ENCODE data around the gene SLC12A4.

The SLC12A4 gene

GRCh38 chr16:67988675-67989074 is 20.2 kb upstream of the SLC12A4 start:
- Histone ChIP-seq H3K27ac (ENCODE audit: low read depth, low read length) (no peak overlapping the region), H3K27me3 (ENCODE audit: control insufficient read depth in 1 of 2, insufficient read depth in 2 of 2, low read length in 2 of 2) (no peaks in the 10 kb centered on the region), H3K4me1 (ENCODE audit: control insufficient read depth in 1 of 2, insufficient read depth in 2 of 2, low read length in 2 of 2) (peaks cover 4 to 11% of the 10 kb centered on the region in 2 donors), H3K36me3 (ENCODE audit: control insufficient read depth in 1 of 2, insufficient read depth in 2 of 2, low read length in 2 of 2) (peaks cover 0 to 2% of the 10 kb centered on the region in 2 donors), H3K4me3 (ENCODE audit: low read depth in 1 of 2, low read length in 2 of 2) (no peak overlapping the region), H3K9me3 (ENCODE audit: control insufficient read depth in 1 of 2, low read length in 2 of 2) (no peaks in the 10 kb centered on the region), H3K9ac (ENCODE audit: low read depth in 1 of 2, low read length in 2 of 2) (no peak overlapping the region)

- no peak overlapping the region for H3K9ac ChIP-seq (ENCODE audit: low read depth in 1 of 2, low read length in 2 of 2)
- no peak overlapping the region for H3K4me3 ChIP-seq (ENCODE audit: low read depth in 1 of 2, low read length in 2 of 2)
- H3K9me3 ChIP-seq (ENCODE audit: control insufficient read depth in 1 of 2, low read length in 2 of 2): no peaks in the 10 kb centered on the region
- H3K36me3 ChIP-seq (ENCODE audit: control insufficient read depth in 1 of 2, insufficient read depth in 2 of 2, low read length in 2 of 2): peaks cover 0 to 2% of the 10 kb centered on the region in 2 donors
- H3K27me3 ChIP-seq (ENCODE audit: control insufficient read depth in 1 of 2, insufficient read depth in 2 of 2, low read length in 2 of 2): no peaks in the 10 kb centered on the region
- H3K4me1 ChIP-seq (ENCODE audit: control insufficient read depth in 1 of 2, insufficient read depth in 2 of 2, low read length in 2 of 2): peaks cover 0 to 5% of the 10 kb centered on the region in 2 donors
- no peak overlapping the region for H3K27ac ChIP-seq (ENCODE audit: low read depth, low read length)
Measured at GRCh38 chr16:67987460-67988160, 19.2 kb upstream of the SLC12A4 start.

- H3K27me3 ChIP-seq (ENCODE audit: control insufficient read depth in 1 of 2, insufficient read depth in 2 of 2, low read length in 2 of 2): no peaks in the 10 kb centered on the region
- H3K4me3 ChIP-seq (ENCODE audit: low read depth in 1 of 2, low read length in 2 of 2): no peak overlapping the region
- no peak overlapping the region for H3K9ac ChIP-seq (ENCODE audit: low read depth in 1 of 2, low read length in 2 of 2)
- peaks cover 0 to 2% of the 10 kb centered on the region in 2 donors for H3K36me3 ChIP-seq (ENCODE audit: control insufficient read depth in 1 of 2, insufficient read depth in 2 of 2, low read length in 2 of 2)
- H3K4me1 ChIP-seq (ENCODE audit: control insufficient read depth in 1 of 2, insufficient read depth in 2 of 2, low read length in 2 of 2): peaks cover 0 to 4% of the 10 kb centered on the region in 2 donors
- H3K27ac ChIP-seq (ENCODE audit: low read depth, low read length): no peak overlapping the region
- H3K9me3 ChIP-seq (ENCODE audit: control insufficient read depth in 1 of 2, low read length in 2 of 2): no peaks in the 10 kb centered on the region
Measured at GRCh38 chr16:67986949-67987348, 18.5 kb upstream of the SLC12A4 start.

GRCh38 chr16:67982011-67982696 is 13.7 kb upstream of the SLC12A4 start:
- Histone ChIP-seq H3K4me3 (ENCODE audit: low read depth in 1 of 2, low read length in 2 of 2) (no peak overlapping the region), H3K9ac (ENCODE audit: low read depth in 1 of 2, low read length in 2 of 2) (no peak overlapping the region), H3K27me3 (ENCODE audit: control insufficient read depth in 1 of 2, insufficient read depth in 2 of 2, low read length in 2 of 2) (no peaks in the 10 kb centered on the region), H3K4me1 (ENCODE audit: control insufficient read depth in 1 of 2, insufficient read depth in 2 of 2, low read length in 2 of 2) (peaks cover 0 to 4% of the 10 kb centered on the region in 2 donors), H3K9me3 (ENCODE audit: control insufficient read depth in 1 of 2, low read length in 2 of 2) (no peaks in the 10 kb centered on the region), H3K27ac (ENCODE audit: low read depth, low read length) (no peak overlapping the region), H3K36me3 (ENCODE audit: control insufficient read depth in 1 of 2, insufficient read depth in 2 of 2, low read length in 2 of 2) (no peaks in the 10 kb centered on the region)

- H3K27ac ChIP-seq (ENCODE audit: low read depth, low read length): no peak within 1 kb of the TSS
- H3K27me3 ChIP-seq (ENCODE audit: control insufficient read depth in 1 of 2, insufficient read depth in 2 of 2, low read length in 2 of 2): peaks cover 0 to 8% of the 10 kb centered on the region in 2 donors
- H3K4me1 ChIP-seq (ENCODE audit: control insufficient read depth in 1 of 2, insufficient read depth in 2 of 2, low read length in 2 of 2): peaks cover 0 to 4% of the 10 kb centered on the region in 2 donors
- H3K4me3 ChIP-seq (ENCODE audit: low read depth in 1 of 2, low read length in 2 of 2): no peak within 1 kb of the TSS
- no peaks in the 10 kb centered on the region for H3K36me3 ChIP-seq (ENCODE audit: control insufficient read depth in 1 of 2, insufficient read depth in 2 of 2, low read length in 2 of 2)
- H3K9me3 ChIP-seq (ENCODE audit: control insufficient read depth in 1 of 2, low read length in 2 of 2): no peaks in the 10 kb centered on the region
- no peak within 1 kb of the TSS for H3K9ac ChIP-seq (ENCODE audit: low read depth in 1 of 2, low read length in 2 of 2)
Measured at GRCh38 chr16:67979955-67980678, 11.7 kb upstream of the SLC12A4 start, which contains the start of gene DPEP3. DPEP3 (minus strand) TSS chr16:67980499; CDS start chr16:67980380, 119 bp downstream.

- Histone ChIP-seq H3K4me3 (ENCODE audit: low read depth in 1 of 2, low read length in 2 of 2) (no peak overlapping the region), H3K9me3 (ENCODE audit: control insufficient read depth in 1 of 2, low read length in 2 of 2) (no peaks in the 10 kb centered on the region), H3K27ac (ENCODE audit: low read depth, low read length) (no peak overlapping the region), H3K9ac (ENCODE audit: low read depth in 1 of 2, low read length in 2 of 2) (no peak overlapping the region), H3K4me1 (ENCODE audit: control insufficient read depth in 1 of 2, insufficient read depth in 2 of 2, low read length in 2 of 2) (no peaks in the 10 kb centered on the region), H3K27me3 (ENCODE audit: control insufficient read depth in 1 of 2, insufficient read depth in 2 of 2, low read length in 2 of 2) (peaks cover 0 to 8% of the 10 kb centered on the region in 2 donors), H3K36me3 (ENCODE audit: control insufficient read depth in 1 of 2, insufficient read depth in 2 of 2, low read length in 2 of 2) (no peaks in the 10 kb centered on the region)
Measured at GRCh38 chr16:67977469-67978227, 9.2 kb upstream of the SLC12A4 start.

- Histone ChIP-seq H3K4me3 (ENCODE audit: low read depth in 1 of 2, low read length in 2 of 2) (no peak overlapping the region), H3K27me3 (ENCODE audit: control insufficient read depth in 1 of 2, insufficient read depth in 2 of 2, low read length in 2 of 2) (peaks cover 0 to 8% of the 10 kb centered on the region in 2 donors), H3K4me1 (ENCODE audit: control insufficient read depth in 1 of 2, insufficient read depth in 2 of 2, low read length in 2 of 2) (no peaks in the 10 kb centered on the region), H3K36me3 (ENCODE audit: control insufficient read depth in 1 of 2, insufficient read depth in 2 of 2, low read length in 2 of 2) (no peaks in the 10 kb centered on the region), H3K27ac (ENCODE audit: low read depth, low read length) (no peak overlapping the region), H3K9ac (ENCODE audit: low read depth in 1 of 2, low read length in 2 of 2) (no peak overlapping the region), H3K9me3 (ENCODE audit: control insufficient read depth in 1 of 2, low read length in 2 of 2) (no peaks in the 10 kb centered on the region)
Measured at GRCh38 chr16:67977005-67977404, 8.6 kb upstream of the SLC12A4 start.

GRCh38 chr16:67976205-67976604 is 7.8 kb upstream of the SLC12A4 start:
- Histone ChIP-seq H3K9ac (ENCODE audit: low read depth in 1 of 2, low read length in 2 of 2) (no peak overlapping the region), H3K27ac (ENCODE audit: low read depth, low read length) (no peak overlapping the region), H3K4me3 (ENCODE audit: low read depth in 1 of 2, low read length in 2 of 2) (no peak overlapping the region), H3K36me3 (ENCODE audit: control insufficient read depth in 1 of 2, insufficient read depth in 2 of 2, low read length in 2 of 2) (no peaks in the 10 kb centered on the region), H3K27me3 (ENCODE audit: control insufficient read depth in 1 of 2, insufficient read depth in 2 of 2, low read length in 2 of 2) (peaks cover 0 to 8% of the 10 kb centered on the region in 2 donors), H3K4me1 (ENCODE audit: control insufficient read depth in 1 of 2, insufficient read depth in 2 of 2, low read length in 2 of 2) (no peaks in the 10 kb centered on the region), H3K9me3 (ENCODE audit: control insufficient read depth in 1 of 2, low read length in 2 of 2) (no peaks in the 10 kb centered on the region)

- no peak overlapping the region for H3K9ac ChIP-seq (ENCODE audit: low read depth in 1 of 2, low read length in 2 of 2)
- H3K27me3 ChIP-seq (ENCODE audit: control insufficient read depth in 1 of 2, insufficient read depth in 2 of 2, low read length in 2 of 2): peaks cover 0 to 8% of the 10 kb centered on the region in 2 donors
- no peak overlapping the region for H3K4me3 ChIP-seq (ENCODE audit: low read depth in 1 of 2, low read length in 2 of 2)
- H3K4me1 ChIP-seq (ENCODE audit: control insufficient read depth in 1 of 2, insufficient read depth in 2 of 2, low read length in 2 of 2): no peaks in the 10 kb centered on the region
- H3K9me3 ChIP-seq (ENCODE audit: control insufficient read depth in 1 of 2, low read length in 2 of 2): no peaks in the 10 kb centered on the region
- no peaks in the 10 kb centered on the region for H3K36me3 ChIP-seq (ENCODE audit: control insufficient read depth in 1 of 2, insufficient read depth in 2 of 2, low read length in 2 of 2)
- no peak overlapping the region for H3K27ac ChIP-seq (ENCODE audit: low read depth, low read length)
Measured at GRCh38 chr16:67975321-67976105, 7.1 kb upstream of the SLC12A4 start.

Measured in duodenal mucosa (tissue), 2 donors.